HG03196 (cell line): ENCODE measurements around the gene CDC42BPB.

Experiments used
- ATAC-seq: cut with Tn5 transposase; IDR thresholded peaks from one replicate; pipeline ENCODE4 v1.9.1; 2021; ENCODE audit not compliant: unreplicated experiment

Gene CDC42BPB

DNA sequence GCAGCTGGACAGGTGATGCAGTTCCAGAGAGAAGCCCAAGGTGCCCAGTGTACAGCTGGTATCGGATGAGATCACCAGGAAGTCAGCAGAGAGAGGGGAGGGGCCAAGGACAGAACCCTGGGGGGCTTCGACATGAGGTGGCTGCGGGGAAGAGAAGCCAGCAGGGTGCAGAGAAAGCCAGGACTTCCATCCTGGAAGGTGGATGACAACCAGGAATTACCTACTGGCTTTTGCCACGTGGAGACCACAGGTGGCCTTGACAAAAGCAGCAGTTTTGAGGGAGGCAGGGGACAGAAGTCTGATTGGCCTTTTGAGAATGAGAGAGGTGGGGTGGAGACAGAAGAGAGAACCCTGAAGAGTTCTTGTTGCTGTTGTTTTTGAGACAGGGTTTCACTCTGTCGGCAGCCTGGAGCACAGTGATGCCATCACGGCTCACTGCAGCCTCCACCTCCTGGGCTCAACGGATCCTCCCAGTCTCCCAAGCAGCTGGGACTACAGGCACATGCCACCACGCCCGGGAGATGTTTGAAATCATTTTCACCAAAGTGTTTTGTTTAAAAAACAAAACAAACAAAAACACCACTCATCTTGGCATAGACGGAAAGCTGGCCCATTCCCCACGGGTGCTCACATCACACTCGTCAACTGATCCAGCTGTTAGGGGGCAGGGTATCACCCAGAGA lies 35.2 kb downstream of the CDC42BPB start:
- ATAC-seq = no peak

DNA sequence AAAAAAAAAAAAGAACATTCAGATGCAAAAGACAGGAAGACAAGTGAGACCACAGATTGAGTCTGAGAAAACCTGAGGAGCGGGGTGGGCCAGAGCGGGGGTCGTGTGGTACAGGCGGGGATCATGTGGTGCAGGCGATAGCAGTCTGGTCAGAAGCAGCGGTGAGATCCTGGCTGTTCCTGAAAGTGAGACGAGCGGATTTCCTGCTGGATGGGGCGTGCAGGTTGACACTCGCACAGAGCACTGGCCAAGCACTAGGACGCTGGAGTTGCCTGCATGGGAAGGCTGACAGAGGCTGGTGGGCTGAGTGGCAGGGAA lies 35.7 kb downstream of the CDC42BPB start:
- ATAC-seq = no peak

DNA sequence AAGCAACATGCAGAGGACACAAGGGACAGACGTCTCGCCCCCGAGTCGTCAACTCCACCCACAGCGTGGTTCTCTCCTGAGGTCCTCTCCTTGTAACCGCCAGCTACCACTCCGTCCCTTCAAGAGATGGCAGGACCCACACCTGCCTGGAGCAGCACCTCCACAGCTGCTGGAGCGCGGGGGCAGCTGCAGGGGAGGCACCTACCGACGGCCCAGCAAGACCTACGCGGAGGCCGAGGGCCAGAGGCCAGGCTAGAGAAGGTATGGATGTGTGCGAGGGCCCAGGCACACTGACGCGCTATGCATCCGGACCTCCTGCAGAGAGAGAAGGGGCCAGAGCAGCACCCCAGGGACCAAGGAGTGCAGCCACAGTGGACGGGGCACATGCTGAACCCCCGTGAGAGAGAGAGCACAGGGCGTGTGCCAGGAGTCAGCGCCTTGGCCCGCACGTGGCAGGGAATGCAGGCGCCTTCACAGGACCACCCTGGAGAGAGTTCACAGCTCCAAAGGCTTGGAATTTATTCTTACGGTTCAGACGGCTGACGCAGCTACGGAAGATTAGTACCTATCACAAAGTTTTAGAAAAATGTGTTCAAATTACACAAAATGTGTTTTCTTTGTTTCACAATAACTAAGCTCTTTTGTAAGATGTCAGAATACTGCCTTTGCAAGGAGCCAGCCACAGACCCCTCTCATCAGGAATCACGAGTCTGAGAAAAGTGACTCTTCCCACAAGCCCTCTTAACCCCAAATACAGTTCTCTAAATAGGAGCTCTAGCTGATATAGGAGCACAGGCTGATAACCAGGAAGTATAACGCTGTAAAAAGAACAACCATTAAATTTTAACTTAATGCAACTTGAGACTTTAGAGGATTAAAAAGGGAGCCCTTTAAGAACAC lies 36.8 kb downstream of the CDC42BPB start:
- ATAC-seq = no peak

DNA sequence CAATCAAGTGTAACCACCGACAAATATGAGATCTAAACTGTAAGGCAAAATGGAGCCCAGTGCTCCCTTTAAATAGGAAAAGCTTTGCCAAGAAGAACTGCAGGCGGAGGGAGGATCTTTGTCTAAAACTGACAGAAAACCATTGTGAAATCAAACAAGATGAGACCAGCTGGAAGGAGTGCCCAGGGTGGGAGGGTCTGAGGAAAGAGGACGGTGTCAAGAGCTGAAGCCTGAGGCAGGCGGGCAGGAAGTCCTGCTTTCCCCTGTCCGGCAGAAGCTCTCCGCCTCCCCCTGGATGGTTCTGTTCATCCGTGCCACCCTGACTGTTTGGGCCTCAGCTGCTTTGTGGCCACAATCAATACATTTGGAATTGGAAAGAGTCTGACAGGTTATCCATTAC lies 37.5 kb downstream of the CDC42BPB start:
- ATAC-seq = no peak

DNA sequence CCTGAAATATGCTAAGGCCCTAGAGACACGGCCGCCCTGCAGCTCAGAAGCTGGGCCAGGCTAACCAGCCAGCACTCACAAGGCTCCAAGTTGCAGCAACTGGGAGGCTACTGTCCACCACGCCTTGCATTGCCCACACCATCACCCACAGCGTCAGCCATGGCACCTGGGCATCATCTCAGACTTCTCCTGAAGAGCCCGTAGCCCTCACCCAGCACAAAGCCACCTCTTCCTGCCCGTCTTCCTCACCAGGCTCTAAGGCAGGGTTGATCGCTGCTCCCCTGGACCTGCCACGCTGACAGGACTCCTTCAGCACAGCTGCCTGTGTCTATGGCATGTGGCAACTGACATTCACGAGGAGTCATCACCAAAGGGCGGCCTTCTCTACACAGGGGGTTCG lies 38.1 kb downstream of the CDC42BPB start:
- ATAC-seq = no peak

DNA sequence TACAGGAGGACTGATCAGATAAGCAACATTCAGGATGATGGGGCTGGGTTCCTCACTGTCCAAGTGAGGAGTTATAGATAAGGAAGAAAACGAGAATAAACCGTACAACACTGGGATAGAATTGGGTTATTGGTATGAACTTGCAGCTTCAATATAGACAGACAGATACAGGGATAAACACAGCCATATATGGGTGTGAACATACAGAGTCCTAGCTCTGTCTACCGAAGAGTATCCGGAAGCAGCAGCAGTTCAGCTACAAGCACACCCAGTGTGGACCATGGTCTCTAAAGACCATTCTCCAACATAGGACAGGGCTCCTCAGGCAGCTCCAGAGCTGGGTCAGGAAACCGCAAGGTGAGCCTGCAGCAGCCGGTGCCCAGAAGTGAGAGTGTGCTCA lies 40.8 kb downstream of the CDC42BPB start:
- no peak for ATAC-seq

DNA sequence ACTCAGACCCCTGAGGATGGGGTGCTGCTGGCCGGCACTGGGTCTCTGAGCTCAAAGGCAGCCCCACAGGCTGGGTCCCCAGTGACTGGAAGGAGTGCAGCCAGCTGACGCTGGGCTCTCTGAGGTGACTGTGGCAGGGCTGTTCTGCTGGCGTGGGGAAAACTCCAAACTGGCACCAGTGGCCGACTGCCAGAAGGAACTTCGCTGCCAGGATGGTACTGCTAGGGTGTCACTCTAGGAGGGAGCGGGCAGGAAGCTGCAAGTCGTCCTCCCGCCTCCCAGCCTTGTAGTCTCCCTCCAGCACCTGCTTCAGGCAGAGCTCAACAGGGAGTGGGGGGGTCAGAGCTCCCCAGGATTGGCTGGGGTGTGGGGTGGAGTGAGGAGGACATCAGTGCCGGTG lies 41.3 kb downstream of the CDC42BPB start:
- no peak for ATAC-seq

DNA sequence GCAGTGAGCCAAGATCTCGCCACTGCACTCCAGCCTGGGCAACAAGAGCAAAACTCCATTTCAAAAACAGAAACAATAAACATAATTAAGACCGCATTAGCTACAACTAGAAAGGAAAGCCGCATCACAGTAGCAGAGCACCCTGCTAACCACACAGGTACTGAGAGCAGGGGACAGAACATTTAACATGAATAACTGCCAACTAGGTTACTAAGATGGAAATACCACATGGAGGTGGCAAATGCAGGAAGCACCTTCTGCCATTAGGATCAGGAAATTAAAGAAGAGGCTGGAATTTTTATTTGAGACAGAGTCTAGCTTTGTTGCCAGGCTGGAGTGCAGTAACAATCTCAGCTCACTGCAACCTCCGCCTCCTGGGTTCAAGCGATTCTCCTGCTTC lies 41.9 kb downstream of the CDC42BPB start:
- ATAC-seq = no peak

DNA sequence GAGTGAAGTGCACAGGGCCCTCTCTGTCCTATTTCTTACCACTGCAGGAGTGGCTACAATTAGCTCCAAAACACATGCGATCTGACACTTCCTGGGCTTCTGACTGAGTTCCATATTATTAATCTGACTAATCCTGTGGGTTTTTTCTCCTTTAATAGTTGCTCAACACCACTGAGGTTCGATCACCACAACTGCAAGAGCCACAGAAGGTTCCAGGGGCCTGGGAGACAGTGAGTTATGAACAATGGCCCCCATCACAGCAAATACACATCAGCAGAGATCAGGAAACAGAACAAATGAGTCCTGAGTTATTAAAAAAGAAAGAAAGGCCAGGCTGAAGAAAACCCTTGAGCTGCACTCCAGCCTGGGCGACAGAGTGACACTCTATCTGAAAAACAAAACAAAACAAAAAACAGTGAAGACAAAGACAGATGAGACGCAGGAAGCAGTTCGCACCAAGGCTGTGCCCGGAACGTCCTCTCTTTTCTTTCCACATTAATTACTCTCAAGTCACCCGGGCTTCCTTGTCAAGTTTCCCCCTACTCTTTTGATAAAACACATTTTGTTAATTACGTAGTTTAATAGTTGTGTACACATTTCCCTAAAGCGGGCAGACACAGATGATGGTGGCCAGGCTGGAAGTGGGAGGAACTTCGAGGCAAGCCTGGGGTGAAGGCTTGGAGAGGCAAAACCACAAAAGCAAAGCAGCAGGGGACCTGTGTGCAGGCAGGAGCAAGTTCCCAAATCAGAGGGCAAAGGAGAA lies 42.7 kb downstream of the CDC42BPB start:
- ATAC-seq = no peak

DNA sequence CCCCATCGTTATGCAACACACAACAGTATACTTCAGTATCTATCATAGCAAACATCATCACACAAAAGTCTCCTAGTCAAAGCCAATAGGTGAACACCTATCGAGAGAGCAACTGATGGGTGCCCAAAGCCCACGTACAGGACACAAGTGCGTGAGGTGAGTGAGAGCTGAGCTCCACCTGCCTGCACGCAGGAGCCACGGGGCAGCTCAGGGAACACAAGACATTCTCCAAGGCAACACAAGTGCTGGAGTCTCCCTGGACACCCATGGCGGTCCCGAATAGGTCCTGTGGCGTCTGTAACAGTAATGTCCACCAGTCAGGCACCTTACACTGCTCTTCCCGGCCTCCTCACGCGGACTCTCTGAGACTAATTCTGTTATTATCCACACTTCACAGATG lies 44.3 kb downstream of the CDC42BPB start:
- ATAC-seq = no peak

DNA sequence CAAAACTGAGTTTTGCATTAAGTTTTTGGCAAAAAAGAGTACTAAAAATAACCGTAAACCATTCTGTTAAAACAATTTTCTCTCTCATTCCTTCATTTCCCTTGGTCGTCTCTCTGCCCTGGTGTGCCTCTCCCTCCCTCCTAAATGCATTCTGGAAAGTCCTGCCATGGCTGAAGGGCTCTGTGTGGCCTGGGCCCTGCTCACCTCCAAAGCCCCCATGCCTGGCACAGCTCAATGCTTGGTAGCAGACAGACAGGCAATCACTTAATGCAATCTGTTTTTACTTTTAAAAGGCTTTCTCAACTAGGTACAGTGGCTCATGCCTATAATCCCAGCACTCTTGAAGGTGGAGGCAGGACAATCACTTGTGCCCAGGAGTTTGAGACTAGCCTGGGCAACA lies 47.8 kb downstream of the CDC42BPB start:
- no peak for ATAC-seq

DNA sequence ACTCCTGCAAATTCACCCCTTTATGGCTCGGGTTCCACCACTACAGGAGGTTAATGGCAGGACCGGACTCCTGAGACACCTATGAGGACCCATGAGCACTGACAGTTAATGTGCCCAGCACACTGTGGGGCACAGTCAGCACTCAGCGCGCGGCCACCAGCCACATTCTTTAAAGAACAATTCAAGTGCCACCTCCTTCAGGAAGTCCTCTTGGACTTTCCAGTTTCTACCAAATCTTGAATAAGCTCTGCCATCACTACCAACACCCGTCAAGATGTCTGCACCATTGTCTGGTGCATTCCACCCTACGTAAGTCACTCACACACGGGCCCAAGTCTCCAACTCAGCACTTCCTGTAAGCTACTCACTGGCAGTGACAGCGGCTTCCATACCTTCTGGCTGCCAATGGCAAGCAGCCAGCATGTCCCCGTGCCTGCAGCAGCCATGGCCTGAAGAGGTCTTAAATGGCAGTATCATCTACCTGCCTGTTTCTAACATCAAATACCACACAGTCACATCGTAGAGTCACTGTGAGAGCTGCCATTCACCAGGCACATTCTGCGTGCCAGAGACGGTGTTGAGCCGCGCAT lies 48.5 kb downstream of the CDC42BPB start:
- ATAC-seq = no peak

DNA sequence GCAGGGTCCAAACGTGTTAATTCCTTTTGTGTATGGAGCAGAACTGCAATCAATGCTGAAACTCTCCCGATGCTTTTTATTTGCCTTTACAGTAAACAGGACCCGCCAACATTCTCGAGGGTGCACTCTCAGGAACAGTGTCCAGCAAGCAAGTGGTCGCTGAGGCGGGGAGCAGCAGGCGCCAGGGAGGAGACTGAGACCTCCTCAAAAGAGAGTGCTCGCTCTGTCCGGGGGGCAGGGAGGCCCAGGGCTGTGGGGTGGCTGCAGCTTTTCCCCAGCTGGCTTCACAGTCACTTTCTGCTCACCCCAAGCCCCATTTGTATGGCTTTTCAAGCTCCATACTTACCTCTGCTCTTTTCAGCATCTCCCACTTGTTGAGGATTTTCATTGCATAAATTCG lies 49.2 kb downstream of the CDC42BPB start:
- no peak for ATAC-seq

DNA sequence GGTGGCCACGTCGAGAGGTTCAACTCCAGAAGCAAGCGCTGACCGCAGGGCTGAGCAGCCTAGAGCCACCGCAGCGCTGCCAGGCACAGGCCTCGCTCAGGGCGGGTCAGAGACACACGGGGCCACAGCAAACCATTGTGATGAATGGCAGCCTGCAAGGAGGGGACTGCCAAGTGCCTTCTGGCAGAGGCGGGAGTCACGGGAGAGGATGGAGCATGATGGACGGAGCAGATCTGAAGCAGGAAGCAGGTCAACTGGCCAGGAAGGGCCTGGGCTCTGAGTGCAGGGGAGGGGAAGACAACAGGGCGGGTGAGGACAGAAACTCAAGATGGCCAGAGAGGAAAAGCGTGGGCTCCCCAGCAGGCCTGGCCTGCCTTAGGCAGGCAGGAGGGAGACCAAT lies 49.8 kb downstream of the CDC42BPB start:
- ATAC-seq = no peak

DNA sequence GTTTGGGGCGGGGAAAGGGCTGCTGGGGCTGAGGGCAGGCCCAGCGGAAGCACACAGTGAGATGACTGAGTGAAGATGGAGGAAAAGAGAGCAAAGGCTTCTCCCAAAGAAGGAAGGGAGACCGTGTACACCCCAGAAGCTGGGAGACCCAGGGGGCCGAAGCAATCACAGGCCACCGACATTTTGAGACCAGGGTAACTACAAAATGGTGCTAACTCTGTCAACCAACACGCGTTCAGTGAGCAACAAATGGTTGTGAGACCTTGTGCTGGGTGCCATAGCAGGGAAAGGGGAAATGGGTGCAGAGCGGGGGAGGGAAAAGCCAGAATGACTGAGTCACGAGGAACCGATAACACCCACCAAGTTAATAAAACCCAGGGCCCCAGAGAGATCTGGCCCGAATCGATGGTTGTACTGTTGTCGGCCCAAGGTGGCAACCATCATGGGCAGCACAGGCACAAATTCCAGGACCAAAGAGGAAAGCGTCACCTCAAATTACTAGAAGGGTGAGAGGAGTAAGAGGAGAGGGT lies 50.3 kb downstream of the CDC42BPB start:
- no peak for ATAC-seq

DNA sequence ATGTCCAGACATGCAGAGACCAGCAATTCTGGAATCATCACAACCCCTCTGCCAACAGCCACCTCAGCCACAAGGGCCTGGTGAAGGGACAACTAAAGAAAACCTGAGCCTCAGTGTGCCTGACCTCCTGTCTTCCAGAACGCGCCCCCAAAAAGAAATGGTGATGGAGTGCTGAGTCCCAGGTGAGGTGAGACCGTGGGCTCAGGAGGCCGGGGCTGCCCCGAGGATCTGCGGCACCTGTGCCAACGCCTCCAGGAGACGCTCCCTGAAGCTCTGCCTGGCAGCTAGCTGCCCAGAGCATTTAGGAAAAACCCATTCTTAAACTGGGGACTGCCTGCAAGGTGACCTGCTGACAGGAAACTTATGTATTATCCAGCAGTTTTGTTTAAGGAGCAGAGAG lies 51.2 kb downstream of the CDC42BPB start:
- ATAC-seq = no peak

DNA sequence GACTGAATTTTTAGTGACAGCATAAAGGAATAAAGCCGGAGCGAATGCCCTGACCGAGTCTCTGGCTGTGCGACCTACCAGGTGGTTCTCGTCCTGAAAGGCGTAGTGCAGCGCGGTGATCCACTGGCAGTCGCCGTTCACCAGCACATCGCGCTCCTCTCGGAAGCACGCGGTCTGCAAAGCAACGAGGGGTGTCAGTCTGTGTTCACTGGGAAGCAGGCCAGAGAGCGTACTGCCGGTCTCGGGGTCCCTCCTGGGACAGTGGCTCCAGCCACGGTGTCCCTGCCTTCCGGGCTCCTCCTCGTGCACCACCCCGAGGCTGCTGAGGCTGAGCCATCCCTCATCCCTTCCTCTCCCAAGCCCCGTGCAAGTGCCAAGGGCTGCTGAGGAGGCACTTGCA lies 53.5 kb downstream of the CDC42BPB start:
- ATAC-seq = no peak

DNA sequence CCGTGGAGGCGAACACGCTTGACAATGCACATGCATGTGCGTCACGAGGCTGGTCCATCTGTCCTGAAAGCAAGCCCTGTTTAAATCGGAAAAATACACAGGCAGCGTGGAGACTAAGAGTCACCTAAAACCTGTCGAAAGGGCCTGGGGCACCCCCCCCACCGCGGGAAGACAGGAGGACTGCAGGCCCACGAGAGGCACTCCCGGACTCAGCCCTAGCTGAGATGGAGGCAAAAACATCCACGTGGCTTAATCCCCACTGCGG lies 54.1 kb downstream of the CDC42BPB start:
- ATAC-seq = no peak

DNA sequence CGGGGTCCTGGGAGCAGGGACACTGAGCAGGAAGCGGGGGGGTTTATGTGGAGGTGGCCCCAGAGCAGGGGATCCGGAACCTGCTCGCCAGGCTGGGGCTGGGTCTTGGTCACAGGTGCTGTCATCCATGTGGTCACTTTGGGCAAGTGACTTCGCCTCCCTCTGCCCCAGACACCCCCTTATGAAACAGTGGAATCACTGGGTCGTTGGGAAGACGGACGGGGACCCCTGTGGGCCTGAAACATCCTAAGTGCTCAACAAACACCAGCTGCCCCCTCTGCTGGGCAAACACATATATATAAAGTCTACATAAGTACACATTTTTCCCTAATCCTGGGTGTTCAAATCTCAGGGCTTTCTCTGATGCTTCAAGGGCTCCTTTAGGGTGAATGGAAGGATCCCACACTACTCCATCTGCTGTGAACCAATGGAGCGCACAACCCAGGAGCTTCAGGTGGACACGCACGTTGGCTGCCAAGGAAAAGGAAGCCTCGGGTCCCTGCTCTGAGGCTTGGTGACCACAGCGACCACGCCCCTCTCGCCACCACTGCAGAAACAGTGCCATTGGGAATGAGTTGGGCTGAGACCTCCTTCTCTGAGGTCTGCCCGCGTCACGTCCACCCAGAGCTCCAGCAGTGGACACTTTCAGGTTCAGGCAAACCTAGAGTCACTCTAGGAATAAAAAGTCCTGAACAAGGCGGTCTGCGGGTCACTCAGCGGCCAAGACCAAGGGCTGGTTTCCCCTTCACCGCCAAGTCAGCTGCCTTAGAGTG lies 54.6 kb downstream of the CDC42BPB start:
- no peak for ATAC-seq

DNA sequence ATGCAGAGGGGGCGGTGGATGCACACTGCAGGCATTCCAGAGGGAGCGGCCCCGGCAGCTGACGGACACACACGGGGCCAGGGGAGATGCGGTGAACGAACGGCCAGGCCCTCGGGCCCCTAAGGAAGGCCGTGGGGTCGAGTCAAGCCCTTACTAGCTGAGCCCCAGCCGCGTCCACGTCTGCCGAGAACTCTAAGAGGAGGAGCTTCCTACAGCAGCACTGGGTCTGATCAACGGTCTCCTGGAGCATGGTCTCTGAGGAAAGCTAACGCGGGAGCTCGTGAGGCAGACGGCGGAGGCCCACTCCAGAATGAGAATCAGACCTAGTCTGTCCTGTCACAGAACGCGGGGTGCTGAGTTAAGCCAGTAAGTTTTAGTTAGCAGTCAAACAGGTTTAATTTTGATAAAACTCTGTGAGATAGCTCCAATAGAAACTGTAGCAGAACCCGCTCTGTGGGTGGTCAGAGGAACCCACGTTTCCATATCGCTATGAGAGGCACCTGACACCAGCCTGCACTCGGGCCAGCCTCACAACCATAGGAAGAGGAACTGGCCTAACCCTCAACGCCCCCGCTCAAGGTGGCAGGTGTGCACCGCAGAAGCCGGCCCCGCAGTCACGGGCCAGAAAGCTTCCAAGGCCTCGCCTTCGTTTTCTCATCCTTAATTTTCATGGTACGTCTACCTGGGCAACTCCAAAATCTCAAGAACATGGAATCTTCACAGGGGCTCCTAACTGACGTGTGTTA lies 55.5 kb downstream of the CDC42BPB start:
- ATAC-seq = no peak
